HUES6 (cell line): ENCODE results near the gene BPIFB2.

ENCODE experiments used
- H3K27ac ChIP-seq: 2 replicates; pipeline ENCODE4 v1.7.0; 2013; ENCODE audit warnings: low read depth, mild to moderate bottlenecking, low read length, inconsistent platforms
- H3K27me3 ChIP-seq: 2 replicates; pipeline ENCODE4 v1.6.1; 2013; ENCODE audit warnings: low read length; ENCODE audit not compliant: control insufficient read depth, insufficient read depth
- H3K36me3 ChIP-seq: 2 replicates; pipeline ENCODE4 v1.6.1; 2013; ENCODE audit warnings: low read length; ENCODE audit not compliant: control insufficient read depth, insufficient read depth
- H3K4me1 ChIP-seq: 2 replicates; pipeline ENCODE4 v1.6.1; 2013; ENCODE audit warnings: low read length; ENCODE audit not compliant: control insufficient read depth, insufficient read depth
- H3K4me3 ChIP-seq: 2 replicates; pipeline ENCODE4 v1.5.1; 2013; ENCODE audit warnings: low read depth, low read length
- H3K9ac ChIP-seq: one replicate; pipeline ENCODE4 v1.6.1; 2013; ENCODE audit warnings: mild to moderate bottlenecking, low read length
- H3K9me3 ChIP-seq: 2 replicates; pipeline ENCODE4 v1.6.1; 2013; ENCODE audit warnings: low read depth, low read length; ENCODE audit not compliant: control insufficient read depth, insufficient read depth

The BPIFB2 gene

DNA sequence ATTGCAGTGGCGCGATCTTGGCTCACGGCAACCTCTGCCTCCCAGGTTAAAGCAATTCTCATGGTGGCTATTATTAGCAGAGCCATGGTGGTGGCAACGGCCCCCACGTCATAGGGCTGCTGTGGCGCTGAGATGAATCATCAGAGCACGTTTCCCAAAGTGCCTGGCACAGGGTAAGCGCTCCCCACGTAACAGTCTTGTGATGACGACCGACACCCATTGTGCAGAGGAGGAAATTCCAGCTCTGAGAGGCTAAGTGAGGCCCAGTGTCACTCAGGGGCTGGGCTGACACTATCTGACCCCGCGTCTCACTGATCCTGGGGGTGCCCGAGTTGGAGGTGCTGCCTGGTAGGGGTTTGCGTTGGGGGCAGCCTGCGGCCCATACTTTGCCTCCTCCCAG, 19.5 kb upstream of the BPIFB2 start:
- Histone ChIP-seq H3K9ac (no peak overlapping the region), H3K36me3 (no peaks in the 10 kb centered on the region), H3K27ac (no peak overlapping the region)

DNA sequence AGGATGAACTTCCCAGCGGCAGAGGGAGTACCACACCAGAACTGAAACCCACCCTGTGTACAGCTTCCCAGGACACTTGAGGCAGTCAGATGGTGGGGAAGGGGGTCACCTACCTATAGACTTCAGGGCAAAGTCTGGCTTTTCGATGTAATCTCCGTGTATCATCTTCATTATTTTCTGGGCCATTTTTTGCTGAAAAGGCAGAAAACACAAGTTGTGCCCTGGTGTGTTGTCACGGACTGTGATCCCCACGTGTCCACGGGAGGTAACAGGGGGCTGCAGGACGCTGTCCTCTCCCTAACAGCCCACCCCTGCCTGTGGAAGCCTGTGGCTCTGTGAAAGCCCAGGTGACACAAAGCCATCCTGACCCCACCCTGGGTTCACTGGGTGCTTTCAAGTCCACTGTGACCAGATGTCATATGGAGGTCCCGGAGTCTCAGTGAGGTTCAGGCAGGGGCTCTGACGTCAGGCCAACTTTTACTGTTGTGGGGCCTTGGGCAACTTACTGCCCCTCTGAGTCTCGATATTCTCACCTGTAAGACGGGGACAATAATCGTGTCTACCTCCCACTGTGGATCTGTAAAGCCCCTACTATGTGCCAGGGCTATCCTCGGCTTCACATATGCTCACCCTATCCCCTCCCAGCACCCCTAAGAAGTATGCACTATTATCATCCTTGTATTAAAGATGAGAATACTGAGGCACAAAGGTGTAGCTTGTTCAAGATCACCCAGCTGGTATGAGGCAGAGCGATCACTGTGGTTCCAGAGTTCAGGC, 17.8 kb upstream of the BPIFB2 start:
- H3K36me3 ChIP-seq: no peaks in the 10 kb centered on the region
- H3K27me3 ChIP-seq: no peaks in the 10 kb centered on the region
- H3K4me3 ChIP-seq: no peak overlapping the region
- H3K27ac ChIP-seq: no peak overlapping the region
- H3K9me3 ChIP-seq: no peaks in the 10 kb centered on the region
- H3K9ac ChIP-seq: no peak overlapping the region
- peaks cover 2% of the 10 kb centered on the region; the same call in 1 of the 2 replicates for H3K4me1 ChIP-seq

More for the DNA sequence above, 19.5 kb upstream of the BPIFB2 start:
- no peaks in the 10 kb centered on the region for H3K27me3 ChIP-seq
- H3K4me1 ChIP-seq: peaks cover 11% of the 10 kb centered on the region; the same call in 1 of the 2 replicates
- no peak overlapping the region for H3K4me3 ChIP-seq
- no peaks in the 10 kb centered on the region for H3K9me3 ChIP-seq

DNA sequence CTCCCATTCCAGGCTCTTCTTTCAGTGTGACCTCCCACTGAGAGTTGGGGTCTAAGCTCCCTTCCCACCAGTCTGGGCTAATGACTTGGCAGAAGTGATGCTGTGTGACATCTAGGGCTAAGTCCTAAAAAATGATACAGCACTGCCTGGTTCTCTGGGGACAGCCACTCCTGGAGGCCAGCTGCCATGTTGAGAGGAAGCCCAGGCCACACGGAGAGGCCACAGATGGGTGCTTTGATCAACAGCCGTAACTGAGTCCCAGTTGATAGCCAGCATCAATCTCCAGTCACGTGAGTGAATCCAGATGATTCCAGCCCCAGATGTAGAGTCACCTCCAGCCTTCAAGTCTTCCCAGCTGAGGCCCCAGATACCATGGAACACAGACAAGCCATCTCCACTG, 17.1 kb upstream of the BPIFB2 start:
- peaks cover 3% of the 10 kb centered on the region; the same call in 1 of the 2 replicates for H3K9me3 ChIP-seq
- no peaks in the 10 kb centered on the region; the same call in 1 of the 2 replicates for H3K4me1 ChIP-seq
- no peak overlapping the region for H3K27ac ChIP-seq
- H3K27me3 ChIP-seq: no peaks in the 10 kb centered on the region
- H3K4me3 ChIP-seq: no peak overlapping the region
- no peak overlapping the region for H3K9ac ChIP-seq
- no peaks in the 10 kb centered on the region for H3K36me3 ChIP-seq

DNA sequence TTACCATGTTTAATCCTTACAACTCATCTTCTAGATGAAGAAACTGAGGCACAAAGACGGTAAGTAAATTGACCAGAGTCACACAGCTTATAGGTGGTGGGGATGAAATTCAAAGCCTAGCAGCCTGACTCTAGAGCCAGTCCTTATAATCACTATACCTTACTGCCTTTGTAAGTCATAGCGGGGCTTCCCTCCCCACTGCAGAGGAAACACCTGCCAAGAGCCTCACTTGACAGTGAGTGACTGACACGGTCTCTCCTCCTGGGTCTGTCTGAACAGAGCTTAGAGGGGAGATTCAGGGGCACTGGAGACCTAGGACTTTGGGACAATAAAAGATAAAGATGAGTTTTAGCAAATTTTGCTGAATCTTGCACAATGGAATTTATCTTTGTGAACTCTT, 16.1 kb upstream of the BPIFB2 start:
- peaks cover 8% of the 10 kb centered on the region; the same call in 1 of the 2 replicates for H3K9me3 ChIP-seq
- H3K27me3 ChIP-seq: no peaks in the 10 kb centered on the region
- no peak overlapping the region for H3K4me3 ChIP-seq
- no peaks in the 10 kb centered on the region for H3K36me3 ChIP-seq
- no peak overlapping the region for H3K9ac ChIP-seq
- H3K4me1 ChIP-seq: no peaks in the 10 kb centered on the region
- no peak overlapping the region for H3K27ac ChIP-seq

DNA sequence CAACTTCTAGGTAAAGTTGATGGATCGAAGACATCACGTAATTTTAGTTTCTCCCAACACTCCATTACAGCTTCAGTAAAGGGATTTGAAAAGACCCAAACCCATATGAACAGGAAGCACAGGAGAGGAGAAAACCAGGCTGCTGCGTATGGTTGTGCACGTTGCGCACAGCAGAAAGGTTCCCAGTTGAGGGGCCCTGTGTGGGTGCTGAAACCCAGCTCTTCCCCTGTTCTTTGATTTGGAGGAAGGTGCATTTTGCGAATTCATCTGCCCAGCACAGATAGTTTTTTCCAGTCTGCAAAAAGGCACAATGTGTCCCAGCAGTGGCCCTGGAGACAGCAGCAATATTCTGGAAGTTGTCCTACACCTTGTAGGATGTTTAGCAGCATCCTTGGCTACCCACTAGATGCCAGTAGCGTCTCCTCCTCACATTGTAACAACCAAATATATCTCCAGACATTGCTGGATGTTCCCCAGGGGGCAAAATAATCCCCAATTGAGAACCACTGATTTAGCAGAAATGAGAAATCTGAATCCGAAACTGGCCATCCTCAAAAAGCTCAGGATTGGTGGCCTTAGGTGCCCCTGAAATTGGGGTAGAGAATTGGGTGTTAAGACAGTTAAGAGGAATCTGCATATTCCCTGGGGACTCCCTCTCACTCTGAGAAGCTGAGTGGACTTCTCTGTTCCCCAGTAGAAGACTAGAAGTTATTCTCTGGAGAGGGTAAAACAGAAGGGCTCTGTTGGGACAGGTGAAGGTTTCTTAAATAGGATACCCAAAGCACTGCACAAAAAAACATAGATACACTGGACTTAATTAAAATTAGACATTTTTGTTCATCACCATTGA, 15.5 kb upstream of the BPIFB2 start:
- Histone ChIP-seq H3K9ac (no peak overlapping the region), H3K4me1 (no peaks in the 10 kb centered on the region), H3K9me3 (peaks cover 8% of the 10 kb centered on the region; the same call in 1 of the 2 replicates), H3K27me3 (no peaks in the 10 kb centered on the region), H3K36me3 (no peaks in the 10 kb centered on the region), H3K27ac (no peak overlapping the region), H3K4me3 (no peak overlapping the region)

DNA sequence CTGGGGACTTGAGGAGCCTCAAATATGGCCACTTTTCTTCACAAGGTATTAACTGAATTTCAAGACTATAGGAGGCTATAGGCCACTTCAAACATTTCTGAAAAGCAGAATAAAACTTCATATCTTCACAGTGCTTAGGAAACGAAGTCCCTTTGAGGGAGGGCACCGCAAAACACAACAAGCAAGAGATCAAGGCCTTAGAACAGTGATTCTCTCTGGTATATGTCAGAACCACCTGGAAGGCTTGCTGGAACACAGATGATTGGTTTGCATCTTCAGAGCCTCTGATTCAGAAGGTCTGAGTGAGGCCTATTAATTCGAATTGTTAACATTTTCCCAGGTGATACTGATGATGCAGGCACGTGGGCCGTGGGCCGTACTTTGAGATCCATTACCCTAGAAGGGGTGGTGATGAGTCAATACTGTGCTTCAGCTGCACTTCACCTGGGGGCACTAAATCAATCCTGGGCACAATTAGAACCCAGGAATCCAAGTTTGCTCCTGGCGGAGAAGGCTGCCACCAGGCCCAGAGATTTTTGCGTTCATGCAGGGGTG, 13.9 kb upstream of the BPIFB2 start:
- H3K27me3 ChIP-seq: no peaks in the 10 kb centered on the region
- no peaks in the 10 kb centered on the region for H3K36me3 ChIP-seq
- H3K4me1 ChIP-seq: no peaks in the 10 kb centered on the region
- H3K4me3 ChIP-seq: no peak overlapping the region
- H3K27ac ChIP-seq: no peak overlapping the region
- H3K9ac ChIP-seq: no peak overlapping the region
- H3K9me3 ChIP-seq: peaks cover 8% of the 10 kb centered on the region; the same call in 1 of the 2 replicates

DNA sequence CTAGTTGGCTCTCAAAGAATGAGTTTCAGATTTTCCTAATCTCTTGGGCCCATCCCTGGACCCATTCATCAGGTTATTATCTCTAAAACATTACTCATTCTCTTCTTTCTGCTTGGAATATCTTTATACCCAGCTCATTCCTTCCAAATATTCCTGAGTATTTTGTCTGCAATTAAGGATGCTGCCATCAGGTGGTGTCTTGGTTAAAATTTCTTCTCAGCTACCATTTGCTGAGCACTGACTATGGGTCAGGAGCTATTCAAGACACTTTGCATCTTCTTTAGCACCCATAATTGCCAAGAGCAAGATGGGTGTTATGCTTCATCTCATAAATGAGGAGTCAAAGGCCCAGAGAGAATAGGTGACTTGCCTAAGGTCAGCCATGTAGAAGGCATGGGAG, 11.7 kb upstream of the BPIFB2 start:
- Histone ChIP-seq H3K9me3 (peaks cover 8% of the 10 kb centered on the region; the same call in 1 of the 2 replicates), H3K27ac (no peak overlapping the region), H3K9ac (no peak overlapping the region), H3K4me1 (no peaks in the 10 kb centered on the region), H3K4me3 (no peak overlapping the region), H3K27me3 (no peaks in the 10 kb centered on the region), H3K36me3 (no peaks in the 10 kb centered on the region)

DNA sequence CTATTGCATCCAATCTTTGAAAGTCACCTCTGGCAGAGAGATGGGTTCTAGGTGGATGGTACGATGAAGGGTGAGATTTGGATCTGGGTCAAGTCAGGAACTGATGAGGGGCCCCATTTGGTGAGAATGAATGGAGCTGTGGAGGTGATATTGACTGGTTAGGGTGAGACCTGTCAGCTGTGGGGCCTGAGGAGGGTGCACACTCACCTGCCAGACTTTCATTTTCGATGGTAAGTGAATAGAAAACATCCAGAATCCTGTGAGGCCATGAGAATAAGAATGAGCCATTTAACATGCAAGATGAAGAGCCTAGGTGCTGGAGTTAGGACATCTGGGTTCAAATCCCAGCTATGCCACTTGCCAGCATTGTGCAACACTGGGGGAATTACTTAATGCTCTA, 10.1 kb upstream of the BPIFB2 start:
- H3K4me1 ChIP-seq: peaks cover 3% of the 10 kb centered on the region; the same call in 1 of the 2 replicates
- no peak overlapping the region for H3K4me3 ChIP-seq
- H3K27ac ChIP-seq: no peak overlapping the region
- peaks cover 8% of the 10 kb centered on the region; the same call in 1 of the 2 replicates for H3K9me3 ChIP-seq
- no peaks in the 10 kb centered on the region for H3K36me3 ChIP-seq
- H3K27me3 ChIP-seq: no peaks in the 10 kb centered on the region
- no peak overlapping the region for H3K9ac ChIP-seq

DNA sequence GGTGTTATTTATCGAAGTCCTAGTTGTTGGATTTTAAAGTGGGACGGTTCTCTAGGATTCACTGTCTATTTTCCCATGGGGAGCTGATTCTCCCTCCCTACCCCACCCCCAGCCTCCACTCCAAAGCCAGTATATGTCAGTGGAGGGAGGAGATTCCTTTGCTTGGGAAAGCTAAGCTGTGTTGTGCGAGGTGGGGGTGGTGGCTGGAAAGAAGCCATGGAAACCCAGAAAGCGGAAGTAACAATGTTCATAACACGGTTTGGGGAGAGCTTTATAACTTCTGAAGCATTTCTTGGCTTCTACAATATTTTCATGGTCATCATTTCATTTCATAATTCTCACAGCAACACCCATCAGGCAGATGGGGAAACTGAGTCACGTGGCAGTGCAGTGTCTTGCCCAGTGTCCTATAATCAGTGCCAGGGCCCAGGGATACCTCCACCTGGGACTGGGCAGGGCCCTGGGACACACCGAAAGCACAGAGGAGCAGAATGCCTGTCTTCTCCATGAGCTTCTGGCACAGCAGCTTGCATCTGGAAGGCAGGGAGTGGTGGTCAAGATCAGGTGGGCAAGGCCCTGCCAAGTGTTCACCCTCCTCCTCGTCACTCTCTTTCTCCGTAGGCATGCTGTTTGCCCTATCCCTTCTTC, 7.8 kb upstream of the BPIFB2 start:
- H3K27ac ChIP-seq: no peak overlapping the region
- no peak overlapping the region for H3K4me3 ChIP-seq
- H3K27me3 ChIP-seq: no peaks in the 10 kb centered on the region
- peaks cover 8% of the 10 kb centered on the region; the same call in 1 of the 2 replicates for H3K9me3 ChIP-seq
- H3K36me3 ChIP-seq: no peaks in the 10 kb centered on the region
- peaks cover 3% of the 10 kb centered on the region; the same call in 1 of the 2 replicates for H3K4me1 ChIP-seq
- no peak overlapping the region for H3K9ac ChIP-seq

DNA sequence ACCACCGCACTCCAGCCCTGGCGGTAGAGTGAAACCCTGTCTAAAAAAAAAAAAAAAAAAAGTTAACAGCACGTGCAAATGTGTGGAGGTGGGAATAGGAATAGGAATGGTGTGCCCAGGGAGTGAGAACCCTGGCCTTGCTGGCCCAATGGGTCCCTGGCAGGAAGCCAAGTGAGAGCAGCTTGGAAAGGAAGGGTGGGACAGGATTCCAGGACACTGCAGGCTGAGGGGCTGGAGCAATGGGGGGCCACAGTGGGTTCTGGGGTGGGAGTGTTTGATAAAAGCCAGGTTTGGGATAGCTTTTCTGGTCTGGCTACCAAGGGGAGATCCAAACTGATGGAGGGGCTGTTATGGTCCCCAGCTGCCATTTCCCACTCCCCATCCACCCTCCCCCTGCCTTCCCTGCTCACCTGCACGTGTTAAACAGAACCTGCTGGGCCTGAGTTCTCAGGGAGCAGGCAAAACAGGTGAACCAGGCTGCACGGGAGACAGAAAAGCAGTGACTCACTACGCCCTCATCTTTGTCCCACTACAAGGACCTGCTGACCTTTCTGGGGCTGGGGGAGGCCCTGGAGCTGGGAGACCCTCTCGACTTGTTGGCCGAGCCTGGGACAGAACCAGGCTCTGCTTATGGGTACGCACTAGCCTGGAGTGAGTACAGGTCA, 6.6 kb upstream of the BPIFB2 start:
- peaks cover 3% of the 10 kb centered on the region; the same call in 1 of the 2 replicates for H3K4me1 ChIP-seq
- no peak overlapping the region for H3K4me3 ChIP-seq
- peaks cover 6% of the 10 kb centered on the region for H3K9me3 ChIP-seq
- H3K27me3 ChIP-seq: no peaks in the 10 kb centered on the region
- no peaks in the 10 kb centered on the region for H3K36me3 ChIP-seq
- H3K9ac ChIP-seq: no peak overlapping the region
- H3K27ac ChIP-seq: no peak overlapping the region
